ENCODE measurements around the gene LRRC4C.

Gene LRRC4C

GRCh38 chr11:40381481-40381880 lies 1078.0 kb downstream of the LRRC4C start:
- no peak for DNase-seq (ENCODE audit: low read depth, low spot score)

- DNase-seq (ENCODE audit: low read depth, low spot score) = no peak
Observed at GRCh38 chr11:40380835-40381234, 1078.6 kb downstream of the LRRC4C start.

GRCh38 chr11:40376331-40376730 lies 1083.1 kb downstream of the LRRC4C start:
- no peak for DNase-seq (ENCODE audit: low read depth, low spot score)

GRCh38 chr11:40370821-40371616 lies 1088.4 kb downstream of the LRRC4C start:
- no peak for DNase-seq (ENCODE audit: low read depth, low spot score)

GRCh38 chr11:40360206-40360798 lies 1099.2 kb downstream of the LRRC4C start:
- no peak for DNase-seq (ENCODE audit: low read depth, low spot score)

- DNase-seq (ENCODE audit: low read depth, low spot score) = no peak
Observed at GRCh38 chr11:40354121-40354520, 1105.3 kb downstream of the LRRC4C start.

DNA sequence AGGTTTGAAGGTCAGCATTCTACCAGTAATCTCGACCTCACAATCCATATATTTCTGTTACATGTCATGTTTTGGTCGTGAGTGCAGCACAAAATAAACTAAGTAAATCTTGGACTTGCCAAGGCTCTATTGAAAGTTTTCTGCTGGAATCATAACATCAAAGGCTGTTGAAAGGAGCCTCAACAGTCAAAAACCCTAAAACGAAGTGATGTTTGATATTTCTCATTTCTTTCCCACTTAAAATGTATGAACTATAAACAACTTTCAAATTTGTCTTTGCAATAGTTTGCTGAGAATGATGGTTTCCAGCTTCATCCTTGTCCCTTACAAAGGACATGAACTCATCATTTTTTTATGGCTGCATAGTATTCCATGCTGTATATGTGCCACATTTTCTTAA lies 1118.5 kb downstream of the LRRC4C start:
- no peak for DNase-seq (ENCODE audit: low read depth, low spot score)

GRCh38 chr11:40338739-40339138 lies 1120.7 kb downstream of the LRRC4C start:
- no peak for DNase-seq (ENCODE audit: low read depth, low spot score)

- DNase-seq (ENCODE audit: low read depth, low spot score) = no peak
Observed at GRCh38 chr11:40338062-40338461, 1121.4 kb downstream of the LRRC4C start.

- no peak for DNase-seq (ENCODE audit: low read depth, low spot score)
Observed at GRCh38 chr11:40337118-40337517, 1122.3 kb downstream of the LRRC4C start.

DNA sequence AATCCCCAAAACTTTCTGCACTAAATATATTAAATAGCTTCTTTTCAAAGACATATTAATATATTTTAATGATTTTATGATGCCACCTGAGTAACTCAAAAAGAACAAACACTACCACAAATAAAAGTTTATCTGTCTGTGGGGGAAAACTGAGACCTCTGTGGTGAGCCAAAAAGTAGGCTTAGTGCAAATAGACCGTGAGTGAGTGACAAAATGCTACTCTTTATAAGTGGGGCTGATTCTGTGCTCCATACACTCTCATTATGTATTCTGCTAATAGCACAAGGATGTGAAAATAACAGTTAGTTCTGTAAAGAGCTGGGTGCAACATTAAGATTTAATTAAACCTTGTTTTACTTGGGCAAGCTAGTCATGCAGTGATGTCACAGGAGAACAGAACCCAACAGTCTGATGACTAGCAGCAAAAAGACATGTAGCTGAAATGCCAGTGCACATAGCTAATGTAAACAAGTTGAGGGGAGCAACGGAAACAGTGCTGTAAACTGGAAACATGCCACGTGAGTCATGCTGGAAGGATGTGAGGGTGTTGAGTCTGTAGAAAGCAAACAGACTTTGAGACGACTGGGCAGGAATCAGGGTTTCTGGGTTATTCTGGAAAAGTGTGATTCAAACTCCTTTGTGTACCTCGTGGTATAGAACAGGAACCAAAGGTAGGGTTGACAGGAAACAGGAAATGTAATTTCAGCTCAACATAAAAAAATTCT lies 1130.4 kb downstream of the LRRC4C start:
- DNase-seq (ENCODE audit: low read depth, low spot score) = no peak

DNA sequence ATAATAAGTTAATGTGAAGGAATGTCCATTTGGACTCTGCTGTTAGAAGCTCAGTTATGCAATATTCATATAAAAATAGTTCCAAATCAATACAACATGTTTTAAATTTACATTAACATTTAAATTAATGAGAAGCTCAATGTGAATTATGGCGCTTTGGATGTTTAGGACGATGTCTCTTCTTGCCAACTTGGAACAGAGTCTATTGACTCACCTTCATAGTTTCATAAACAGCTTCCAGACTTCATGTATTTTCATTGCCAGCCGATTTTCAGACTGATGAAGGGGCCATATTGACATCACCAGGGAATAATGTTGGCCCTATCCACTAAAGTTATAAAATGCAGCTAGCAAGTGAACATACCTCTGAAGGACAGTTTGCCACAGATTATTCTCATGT lies 1136.2 kb downstream of the LRRC4C start:
- DNase-seq (ENCODE audit: low read depth, low spot score) = no peak

DNA sequence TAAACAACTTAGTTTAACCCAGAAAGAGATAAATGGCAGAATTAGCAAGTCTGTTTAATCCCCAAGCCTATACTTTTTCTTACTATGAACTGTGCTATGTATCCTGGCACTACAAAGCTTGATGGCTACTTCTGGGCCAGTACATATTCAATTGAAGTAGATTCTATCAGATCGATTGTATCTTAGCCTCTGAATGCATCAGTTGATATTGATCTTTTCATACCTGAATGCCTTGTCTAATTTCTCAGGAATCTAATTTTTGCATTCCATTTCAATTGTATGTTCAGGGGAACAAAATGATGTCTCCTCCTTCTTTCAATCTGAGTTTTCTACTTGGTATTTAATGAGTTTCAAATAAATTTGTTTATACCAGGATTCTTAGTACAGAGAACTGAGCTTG lies 1137.9 kb downstream of the LRRC4C start:
- DNase-seq (ENCODE audit: low read depth, low spot score) = no peak

- DNase-seq (ENCODE audit: low read depth, low spot score) = no peak
Observed at GRCh38 chr11:40316171-40316570, 1143.3 kb downstream of the LRRC4C start.

GRCh38 chr11:40315122-40315521 lies 1144.3 kb downstream of the LRRC4C start:
- no peak for DNase-seq (ENCODE audit: low read depth, low spot score)

- DNase-seq (ENCODE audit: low read depth, low spot score) = no peak
Observed at GRCh38 chr11:40314327-40314726, 1145.1 kb downstream of the LRRC4C start.

GRCh38 chr11:40306938-40307548 lies 1152.4 kb downstream of the LRRC4C start:
- DNase-seq (ENCODE audit: low read depth, low spot score) = no peak

GRCh38 chr11:40302669-40303068 lies 1156.8 kb downstream of the LRRC4C start:
- DNase-seq (ENCODE audit: low read depth, low spot score) = no peak

DNA sequence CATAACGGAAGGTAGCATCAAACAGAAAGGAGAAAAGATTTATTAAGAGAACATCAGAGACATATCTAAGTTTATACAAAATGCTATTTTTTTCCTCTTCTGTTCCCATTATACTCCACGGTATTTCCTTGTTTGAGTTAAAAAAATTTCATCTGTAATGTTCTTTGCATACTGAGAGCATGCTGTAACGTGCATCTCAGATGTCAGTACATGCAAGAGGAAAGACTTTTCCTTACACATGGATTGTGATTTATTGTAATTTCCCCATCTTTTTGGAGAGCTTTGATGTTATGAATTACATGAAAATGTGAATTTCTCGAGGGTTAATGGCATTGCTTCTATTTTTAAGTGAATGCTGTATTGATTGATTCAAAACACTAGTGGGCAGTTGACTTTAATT lies 1164.0 kb downstream of the LRRC4C start:
- no peak for DNase-seq (ENCODE audit: low read depth, low spot score)

- DNase-seq (ENCODE audit: low read depth, low spot score) = no peak
Observed at GRCh38 chr11:40294741-40295140, 1164.7 kb downstream of the LRRC4C start.

DNA sequence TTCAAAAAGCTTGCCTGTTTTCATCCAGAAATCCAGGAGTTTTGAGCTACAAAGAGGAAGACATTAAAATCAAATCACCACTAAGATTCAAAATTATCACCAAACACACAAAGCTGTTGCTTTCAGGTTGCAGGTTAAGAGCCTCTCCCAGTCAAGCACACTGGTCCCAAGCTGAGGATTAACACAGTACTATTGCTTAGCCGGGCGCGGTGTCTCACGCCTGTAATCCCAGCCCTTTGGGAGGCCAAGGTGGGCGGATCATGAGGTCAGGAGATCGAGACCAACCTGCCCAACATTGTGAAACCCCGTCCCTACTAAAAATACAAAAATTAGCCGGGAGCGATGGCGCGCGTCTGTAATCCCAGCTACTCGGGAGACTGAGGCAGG lies 1165.1 kb downstream of the LRRC4C start:
- no peak for DNase-seq (ENCODE audit: low read depth, low spot score)

DNA sequence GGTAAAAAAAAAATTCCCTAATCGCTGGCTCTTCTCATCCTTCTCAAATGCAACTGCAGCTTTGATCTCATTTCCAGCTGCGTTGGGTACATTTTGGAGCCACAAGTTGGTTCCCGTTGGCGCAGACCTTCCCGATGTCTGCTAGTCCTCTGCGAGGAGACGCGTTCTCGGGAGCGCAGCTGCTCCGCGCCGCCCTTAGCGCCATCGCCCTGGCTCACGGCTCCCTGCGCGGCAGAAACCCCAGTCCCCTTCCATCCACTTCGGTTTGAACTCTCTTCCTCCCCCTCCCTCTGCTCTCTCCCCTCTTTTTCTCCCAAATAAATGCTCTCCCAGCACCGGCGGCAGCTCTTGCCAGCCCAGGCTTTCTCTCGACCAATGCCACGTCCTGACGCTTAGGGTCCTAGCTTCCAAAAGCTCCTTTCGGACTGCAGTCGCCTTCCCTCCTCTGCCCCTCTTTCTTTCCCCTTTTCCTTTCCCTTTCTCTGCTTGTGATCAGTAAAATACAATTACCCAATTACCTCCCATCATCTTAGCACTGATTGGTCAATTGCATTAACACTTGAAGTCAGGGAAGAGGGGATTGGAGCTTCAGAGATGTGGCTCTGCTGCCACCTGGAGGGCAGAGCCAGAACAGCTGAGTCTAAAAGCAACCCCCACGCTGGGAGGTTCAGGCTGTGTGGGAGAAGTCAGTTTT lies 1165.7 kb downstream of the LRRC4C start:
- DNase-seq (ENCODE audit: low read depth, low spot score) = no peak
